ENCODE measurements around the gene AUTS2.

GRCh38 chr7:69961436-69961835, 363.2 kb downstream of the AUTS2 start:
- TF ChIP-seq CTCF (optimal IDR thresholded peaks at IDR 0.05 in 1 of 3, IDR thresholded peaks at IDR 0.05 in 1 of 3, conservative IDR thresholded peaks at IDR 0.05 in 1 of 3; ENCODE audit: extremely low read depth in 1 of 3, insufficient read depth in 2 of 3, low read length in 3 of 3) (no peak), EZH2 (IDR thresholded peaks at IDR 0.05; ENCODE audit: low read length) (no peak)
